Measurements from ENCODE around the gene GPR84.

DNA sequence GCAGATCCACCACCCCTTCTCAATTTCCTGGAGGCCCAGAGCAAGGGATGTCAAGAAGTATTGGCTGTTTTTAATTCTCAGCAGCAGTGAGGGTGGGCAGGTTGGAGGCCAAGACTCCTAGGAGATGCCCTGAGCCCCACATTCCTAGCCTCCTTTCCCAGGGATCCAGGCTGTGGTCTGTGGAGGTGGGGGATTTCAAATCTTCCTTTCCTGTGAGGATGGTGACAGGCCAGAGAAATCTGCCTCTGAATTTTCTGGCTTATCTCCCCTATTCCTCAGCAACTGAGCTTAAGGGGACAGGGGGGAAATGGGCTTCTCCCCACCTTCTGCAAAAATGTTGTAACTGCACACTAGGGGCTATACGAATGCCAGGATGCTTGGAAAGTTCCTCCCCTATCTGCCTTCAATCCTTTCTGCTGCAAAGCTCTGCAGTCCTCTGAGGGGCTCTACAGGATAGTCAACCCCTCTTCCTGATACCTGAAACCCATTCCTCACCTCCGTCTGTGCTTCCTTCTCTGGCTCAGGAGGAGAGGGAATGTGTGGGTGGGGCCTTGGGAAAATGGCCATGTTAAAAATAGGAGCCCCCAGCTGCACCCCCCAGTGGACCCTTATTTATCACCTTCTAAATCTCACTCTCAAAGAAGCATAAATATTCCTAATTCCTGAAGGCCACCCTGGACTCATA is 6.6 kb downstream of the GPR84 start:
- TF ChIP-seq, protein P1, sequence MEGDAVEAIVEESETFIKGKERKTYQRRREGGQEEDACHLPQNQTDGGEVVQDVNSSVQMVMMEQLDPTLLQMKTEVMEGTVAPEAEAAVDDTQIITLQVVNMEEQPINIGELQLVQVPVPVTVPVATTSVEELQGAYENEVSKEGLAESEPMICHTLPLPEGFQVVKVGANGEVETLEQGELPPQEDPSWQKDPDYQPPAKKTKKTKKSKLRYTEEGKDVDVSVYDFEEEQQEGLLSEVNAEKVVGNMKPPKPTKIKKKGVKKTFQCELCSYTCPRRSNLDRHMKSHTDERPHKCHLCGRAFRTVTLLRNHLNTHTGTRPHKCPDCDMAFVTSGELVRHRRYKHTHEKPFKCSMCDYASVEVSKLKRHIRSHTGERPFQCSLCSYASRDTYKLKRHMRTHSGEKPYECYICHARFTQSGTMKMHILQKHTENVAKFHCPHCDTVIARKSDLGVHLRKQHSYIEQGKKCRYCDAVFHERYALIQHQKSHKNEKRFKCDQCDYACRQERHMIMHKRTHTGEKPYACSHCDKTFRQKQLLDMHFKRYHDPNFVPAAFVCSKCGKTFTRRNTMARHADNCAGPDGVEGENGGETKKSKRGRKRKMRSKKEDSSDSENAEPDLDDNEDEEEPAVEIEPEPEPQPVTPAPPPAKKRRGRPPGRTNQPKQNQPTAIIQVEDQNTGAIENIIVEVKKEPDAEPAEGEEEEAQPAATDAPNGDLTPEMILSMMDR (IDR thresholded peaks at IDR 0.05), result no peak
- TF ChIP-seq POLR2A (IDR thresholded peaks at IDR 0.05), result no peak

Measured in tibial nerve (tissue), 3 donors.